Upper lobe of left lung (tissue), 6 donors: ENCODE results near the gene CSGALNACT2. TPM values are rescaled to one million over a fixed set of nuclear protein-coding genes. Genes with fewer than 3 reads are reported as not detected.
"Not testable (repeated sequence)": the region's sequence is repeated elsewhere in the genome, so short reads cannot be mapped to it uniquely, and the experiment has no call there.

Experiments used
- ATAC-seq, 2 donors: fragments of 200-7000 bp; cut with Tn5 transposase; one replicate each; pipeline ENCODE4 v1.9.1; 2022; ENCODE audit warnings: mild to moderate bottlenecking in 2 of 2, moderate library complexity in 2 of 2; ENCODE audit not compliant: low FRiP score in 2 of 2
- DNase-seq, 2 donors: peaks; one replicate each; pipeline ENCODE4 v3.0.0-alpha.2; 2019 to 2020
- H3K27ac ChIP-seq, 4 donors: fragments of 200-600 bp; sonication (generic); one replicate each; pipeline ENCODE4 v1.5.1; 2016 to 2019
- H3K27me3 ChIP-seq, 4 donors: fragments of 200-600 bp; sonication (generic); one replicate each; pipeline ENCODE4 v1.5.1; 2017 to 2019
- H3K36me3 ChIP-seq, 4 donors: fragments of 200-600 bp; sonication (generic); one replicate each; pipeline ENCODE4 v1.5.1; 2016 to 2019
- H3K4me1 ChIP-seq, 4 donors: fragments of 200-600 bp; sonication (generic); one replicate each; pipeline ENCODE4 v1.5.1; 2018 to 2019
- H3K4me3 ChIP-seq, 4 donors: fragments of 200-600 bp; sonication (generic); one replicate each; pipeline ENCODE4 v1.5.1; 2017 to 2019; ENCODE audit warnings: mild to moderate bottlenecking in 2 of 4, moderate library complexity in 1 of 4
- H3K9me3 ChIP-seq, 4 donors: fragments of 200-600 bp; sonication (generic); one replicate each; pipeline ENCODE4 v1.5.1; 2018 to 2019
- CTCF ChIP-seq, 6 experiments: fragments of 450-650 bp in 4 of 6; fragments of 200-600 bp in 2 of 6; sonication (generic) in 2 of 6; IDR thresholded peaks; one replicate each; pipeline ENCODE4 v1.5.1; 2016 to 2019; ENCODE audit warnings: antibody characterized with exemption in 6 of 6
- EP300 ChIP-seq, 4 donors: sonication (generic); formaldehyde crosslinking; IDR thresholded peaks; one replicate each; pipeline ENCODE4 v1.5.1; 2017; ENCODE audit warnings: antibody characterized with exemption in 4 of 4, control low read depth in 2 of 4
- POLR2A ChIP-seq, 4 donors: fragments of 450-650 bp; IDR thresholded peaks; one replicate each; pipeline ENCODE4 v1.5.1; 2016 to 2017; ENCODE audit warnings: antibody characterized with exemption in 4 of 4, mild to moderate bottlenecking in 2 of 4
- POLR2AphosphoS5 ChIP-seq, 2 donors: sonication (generic); formaldehyde crosslinking; IDR thresholded peaks; one replicate each; pipeline ENCODE4 v1.5.1; 2017; ENCODE audit warnings: antibody characterized with exemption in 2 of 2
- WGBS, 2 donors: methylation state at CpG; one replicate each; pipeline ENCODE4 v1.1.5; 2017 to 2018; 5-methylcytosine and 5-hydroxymethylcytosine counted together
- total RNA-seq, 6 donors: library from RNA; depleted of rRNA in 4 of 6; stranded (reverse); fragments of >200 nt in 4 of 6; gene quantifications; one replicate each; pipeline versions ENCODE4 v1.1.0 to v1.2.1, GENCODE V29; 2016 to 2021
- donor health status: DM: no; HTN: no; CAD: no; lungs with moderate emphysema.
- donor health status: DM: no; HTN: yes; CAD: no; lungs with severe emphysema.

The CSGALNACT2 gene
- total RNA-seq, 6 donors from 2014 or later, result 30.5 to 47.1 (median 35.1) TPM

GRCh38 chr10:43091846-43092245 lies 46.4 kb upstream of the CSGALNACT2 start:
- DNase-seq (no peak), ATAC-seq (peak in 1 of 2 donors; percentile 55)
- WGBS, 2 donors, result 48 to 54% methylated on average over 3 of the region's 3 CpGs
- no peak overlapping the region for H3K4me3 ChIP-seq
- H3K27ac ChIP-seq, result no peak overlapping the region
- H3K9me3 ChIP-seq, result no peaks in the 10 kb centered on the region
- H3K36me3 ChIP-seq, result no peaks in the 10 kb centered on the region
- H3K4me1 ChIP-seq, result no peaks in the 10 kb centered on the region
- no peaks in the 10 kb centered on the region for H3K27me3 ChIP-seq
- TF ChIP-seq POLR2A (IDR thresholded peaks at IDR 0.05) (no peak), CTCF (IDR thresholded peaks at IDR 0.05) (no peak), EP300 (IDR thresholded peaks at IDR 0.05) (no peak), POLR2AphosphoS5 (IDR thresholded peaks at IDR 0.05) (no peak)

- Histone ChIP-seq H3K36me3 (no peaks in the 10 kb centered on the region), H3K4me3 (no peak overlapping the region), H3K9me3 (no peaks in the 10 kb centered on the region), H3K27me3 (no peaks in the 10 kb centered on the region), H3K27ac (no peak overlapping the region), H3K4me1 (no peaks in the 10 kb centered on the region)
- no peak for ATAC-seq
- WGBS, 2 donors, result 33 to 50% methylated on average over 9 to 12 of the region's 12 CpGs
- no peak for DNase-seq
- TF ChIP-seq POLR2A (IDR thresholded peaks at IDR 0.05), result no peak
- TF ChIP-seq EP300 (IDR thresholded peaks at IDR 0.05), result no peak
- TF ChIP-seq POLR2AphosphoS5 (IDR thresholded peaks at IDR 0.05), result no peak
- no peak for TF ChIP-seq CTCF (IDR thresholded peaks at IDR 0.05)
Observed at GRCh38 chr10:43093423-43094076, 44.7 kb upstream of the CSGALNACT2 start.

GRCh38 chr10:43094085-43094484 lies 44.2 kb upstream of the CSGALNACT2 start:
- H3K36me3 ChIP-seq, result no peaks in the 10 kb centered on the region

GRCh38 chr10:43099339-43099738 lies 38.9 kb upstream of the CSGALNACT2 start:
- not testable (repeated sequence) for ATAC-seq, H3K27me3 ChIP-seq

More at GRCh38 chr10:43094085-43094484, 44.2 kb upstream of the CSGALNACT2 start:
- TF ChIP-seq EP300 (IDR thresholded peaks at IDR 0.05) (no peak), POLR2A (IDR thresholded peaks at IDR 0.05) (no peak), POLR2AphosphoS5 (IDR thresholded peaks at IDR 0.05) (no peak), CTCF (IDR thresholded peaks at IDR 0.05) (no peak)
- no peak overlapping the region for H3K27ac ChIP-seq
- DNase-seq, result peak in 1 of 2 donors; percentile 42
- no peak for ATAC-seq
- no peaks in the 10 kb centered on the region for H3K27me3 ChIP-seq
- no peak overlapping the region for H3K4me3 ChIP-seq
- H3K4me1 ChIP-seq, result no peaks in the 10 kb centered on the region
- WGBS, 2 donors, result 69 to 73% methylated on average over 8 to 9 of the region's 9 CpGs
- no peaks in the 10 kb centered on the region for H3K9me3 ChIP-seq

GRCh38 chr10:43099928-43100327 lies 38.3 kb upstream of the CSGALNACT2 start:
- H3K27me3 ChIP-seq, result peaks cover 0 to 10% (median 2%) of the 10 kb centered on the region in 4 donors
- TF ChIP-seq POLR2A (IDR thresholded peaks at IDR 0.05), result no peak
- no peak for TF ChIP-seq CTCF (IDR thresholded peaks at IDR 0.05)
- no peak for TF ChIP-seq EP300 (IDR thresholded peaks at IDR 0.05)
- no peak for TF ChIP-seq POLR2AphosphoS5 (IDR thresholded peaks at IDR 0.05)
- peaks cover 4 to 6% (median 5%) of the 10 kb centered on the region in 4 donors for H3K4me1 ChIP-seq
- no peak overlapping the region for H3K4me3 ChIP-seq
- DNase-seq (no peak), ATAC-seq (no peak)
- H3K27ac ChIP-seq, result no peak overlapping the region
- H3K36me3 ChIP-seq, result no peaks in the 10 kb centered on the region
- no peaks in the 10 kb centered on the region for H3K9me3 ChIP-seq
- 77% methylated on average over 4 of the region's 4 CpGs for WGBS, 2 donors

More at GRCh38 chr10:43099339-43099738, 38.9 kb upstream of the CSGALNACT2 start:
- H3K27ac ChIP-seq, H3K9me3 ChIP-seq, DNase-seq, H3K4me3 ChIP-seq, H3K36me3 ChIP-seq, H3K4me1 ChIP-seq: not testable (repeated sequence)
- WGBS, 2 donors, result 76 to 80% methylated on average over 6 of the region's 6 CpGs
